GOT3 (cell line): ENCODE results near the gene INO80B.
"Not testable (repeated sequence)": the region's sequence is repeated elsewhere in the genome, so short reads cannot be mapped to it uniquely, and the experiment has no call there.

Source experiments
- DNase-seq: peaks from one replicate; lab custom pipeline; 2025; ENCODE audit warnings: mixed read lengths; lab: John Stamatoyannopoulos, UW

The INO80B gene

GRCh38 chr2:74481961-74482800, 27.3 kb downstream of the INO80B start:
- DNase-seq = no peak

GRCh38 chr2:74482801-74483674, 28.2 kb downstream of the INO80B start, which contains the start of the genes CCDC142 and TTC31:
Gene CCDC142 (minus strand): TSS chr2:74482998. CDS start chr2:74482837, 161 bp downstream.
Gene TTC31 (plus strand): TSS chr2:74483081. CDS start chr2:74483096, 15 bp downstream.
- peak; percentile 86 for DNase-seq

- not testable (repeated sequence) for DNase-seq
Observed at GRCh38 chr2:74483675-74484164, 28.8 kb downstream of the INO80B start.

GRCh38 chr2:74486141-74486540, 31.3 kb downstream of the INO80B start:
- no peak for DNase-seq

GRCh38 chr2:74488643-74489481, 34.0 kb downstream of the INO80B start:
- no peak for DNase-seq

- no peak for DNase-seq
Observed at GRCh38 chr2:74489906-74490305, 35.0 kb downstream of the INO80B start.

- no peak for DNase-seq
Observed at GRCh38 chr2:74491648-74492544, 37.0 kb downstream of the INO80B start.

GRCh38 chr2:74493546-74493945, 38.7 kb downstream of the INO80B start:
- no peak for DNase-seq

GRCh38 chr2:74495440-74495839, 40.6 kb downstream of the INO80B start:
- DNase-seq = no peak

- no peak for DNase-seq
Observed at GRCh38 chr2:74496997-74497776, 42.3 kb downstream of the INO80B start.

GRCh38 chr2:74497777-74498499, 43.1 kb downstream of the INO80B start:
- DNase-seq = no peak

- DNase-seq = no peak
Observed at GRCh38 chr2:74498500-74499266, 43.8 kb downstream of the INO80B start.

- no peak for DNase-seq
Observed at GRCh38 chr2:74499267-74499939, 44.5 kb downstream of the INO80B start, which contains the start of gene LBX2. Gene LBX2 (minus strand): TSS chr2:74499603. CDS start chr2:74499537, 66 bp downstream.

GRCh38 chr2:74499940-74500577, 45.2 kb downstream of the INO80B start:
- DNase-seq = no peak

GRCh38 chr2:74500578-74500946, 45.7 kb downstream of the INO80B start:
- no peak for DNase-seq

- no peak for DNase-seq
Observed at GRCh38 chr2:74501335-74502071, 46.6 kb downstream of the INO80B start.
